ENCODE results near the gene LINC00632. TPM values are rescaled to one million over a fixed set of nuclear protein-coding genes. Genes with fewer than 3 reads are reported as not detected.
A peak's percentile ranks its signal among the peaks of the same experiment; 100 is the strongest.

LINC00632 gene
- polyA plus RNA-seq, 2 of the 4 experiments (the other 2 are of a cell fraction), result 2.3 to 23.9 TPM

GRCh38 chrX:140711894-140712293, 2.3 kb downstream of the LINC00632 start:
- ChIA-PET CTCF (no interaction called here), POLR2A (no interaction called here)
- no peak for FAIRE-seq

GRCh38 chrX:140712413-140713173, 3.0 kb downstream of the LINC00632 start:
- ChIA-PET CTCF (no interaction called here), POLR2A (no interaction called here)
- H3K4me3 ChIP-seq, result peak overlapping the region; percentile 29; the same call in 2 of the 3 replicates
- WGBS (ENCODE audit: missing lambda C conversion rate), result 1% methylated on average over 15 of the region's 16 CpGs
- DNase-seq (ENCODE audit: low read depth in 1 of 2, low spot score in 1 of 2) (peak; percentile 1 to 22), ATAC-seq (peak; percentile 73 to 75; a peak in 5 of 6 replicates), FAIRE-seq (no peak)
- peak overlapping the region; percentile 49 for H3K4me2 ChIP-seq
- no peak overlapping the region for H3K27ac ChIP-seq
- TF ChIP-seq RNF2 (IDR thresholded peaks at IDR 0.05; ENCODE audit: borderline replicate concordance, low read depth) (no peak), MAFK (IDR thresholded peaks at IDR 0.05; ENCODE audit: partially characterized antibody) (no peak), NFE2L2 (conservative IDR thresholded peaks at IDR 0.05; ENCODE audit: low read length) (no peak), ELK1 (IDR thresholded peaks at IDR 0.05; ENCODE audit: low read depth, low read length) (no peak), SMC3 (IDR thresholded peaks at IDR 0.05) (no peak), NR3C1 (IDR thresholded peaks at IDR 0.05) (no peak), TP53 (CRISPR knock-in tag; IDR thresholded peaks at IDR 0.05) (no peak), SREBF2 (IDR thresholded peaks at IDR 0.05) (no peak), RCOR1 (IDR thresholded peaks at IDR 0.05; ENCODE audit: low read depth, low read length) (no peak), CHD2 (IDR thresholded peaks at IDR 0.05; ENCODE audit: low read length, partially characterized antibody) (no peak), FOSB (CRISPR knock-in tag; IDR thresholded peaks at IDR 0.05) (no peak), KDM5A (IDR thresholded peaks at IDR 0.05) (no peak), RARB (CRISPR knock-in tag; IDR thresholded peaks at IDR 0.05) (no peak)
- TF ChIP-seq, protein P1, sequence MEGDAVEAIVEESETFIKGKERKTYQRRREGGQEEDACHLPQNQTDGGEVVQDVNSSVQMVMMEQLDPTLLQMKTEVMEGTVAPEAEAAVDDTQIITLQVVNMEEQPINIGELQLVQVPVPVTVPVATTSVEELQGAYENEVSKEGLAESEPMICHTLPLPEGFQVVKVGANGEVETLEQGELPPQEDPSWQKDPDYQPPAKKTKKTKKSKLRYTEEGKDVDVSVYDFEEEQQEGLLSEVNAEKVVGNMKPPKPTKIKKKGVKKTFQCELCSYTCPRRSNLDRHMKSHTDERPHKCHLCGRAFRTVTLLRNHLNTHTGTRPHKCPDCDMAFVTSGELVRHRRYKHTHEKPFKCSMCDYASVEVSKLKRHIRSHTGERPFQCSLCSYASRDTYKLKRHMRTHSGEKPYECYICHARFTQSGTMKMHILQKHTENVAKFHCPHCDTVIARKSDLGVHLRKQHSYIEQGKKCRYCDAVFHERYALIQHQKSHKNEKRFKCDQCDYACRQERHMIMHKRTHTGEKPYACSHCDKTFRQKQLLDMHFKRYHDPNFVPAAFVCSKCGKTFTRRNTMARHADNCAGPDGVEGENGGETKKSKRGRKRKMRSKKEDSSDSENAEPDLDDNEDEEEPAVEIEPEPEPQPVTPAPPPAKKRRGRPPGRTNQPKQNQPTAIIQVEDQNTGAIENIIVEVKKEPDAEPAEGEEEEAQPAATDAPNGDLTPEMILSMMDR (IDR thresholded peaks at IDR 0.05), result no peak
- TF ChIP-seq, protein P2, sequence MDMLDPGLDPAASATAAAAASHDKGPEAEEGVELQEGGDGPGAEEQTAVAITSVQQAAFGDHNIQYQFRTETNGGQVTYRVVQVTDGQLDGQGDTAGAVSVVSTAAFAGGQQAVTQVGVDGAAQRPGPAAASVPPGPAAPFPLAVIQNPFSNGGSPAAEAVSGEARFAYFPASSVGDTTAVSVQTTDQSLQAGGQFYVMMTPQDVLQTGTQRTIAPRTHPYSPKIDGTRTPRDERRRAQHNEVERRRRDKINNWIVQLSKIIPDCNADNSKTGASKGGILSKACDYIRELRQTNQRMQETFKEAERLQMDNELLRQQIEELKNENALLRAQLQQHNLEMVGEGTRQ (IDR thresholded peaks at IDR 0.05), result no peak
- H3K9me3 ChIP-seq, result no peaks in the 10 kb centered on the region
- no peaks in the 10 kb centered on the region for H3K4me1 ChIP-seq

More at GRCh38 chrX:140711894-140712293, 2.3 kb downstream of the LINC00632 start:
- Histone ChIP-seq H3K9me3 (no peaks in the 10 kb centered on the region), H3K27ac (no peak overlapping the region), H3K4me1 (no peaks in the 10 kb centered on the region), H3K4me2 (no peak overlapping the region), H3K4me3 (no peak overlapping the region)
- ATAC-seq, result no peak
- TF ChIP-seq ZFP36 (IDR thresholded peaks at IDR 0.05; ENCODE audit: borderline replicate concordance, partially characterized antibody), result no peak
- no peak for TF ChIP-seq NPAS2 (CRISPR knock-in tag; IDR thresholded peaks at IDR 0.05; ENCODE audit: borderline replicate concordance)
- TF ChIP-seq HDAC2 (IDR thresholded peaks at IDR 0.05), result no peak
- TF ChIP-seq RARB (CRISPR knock-in tag; IDR thresholded peaks at IDR 0.05), result no peak
- TF ChIP-seq, protein P3, sequence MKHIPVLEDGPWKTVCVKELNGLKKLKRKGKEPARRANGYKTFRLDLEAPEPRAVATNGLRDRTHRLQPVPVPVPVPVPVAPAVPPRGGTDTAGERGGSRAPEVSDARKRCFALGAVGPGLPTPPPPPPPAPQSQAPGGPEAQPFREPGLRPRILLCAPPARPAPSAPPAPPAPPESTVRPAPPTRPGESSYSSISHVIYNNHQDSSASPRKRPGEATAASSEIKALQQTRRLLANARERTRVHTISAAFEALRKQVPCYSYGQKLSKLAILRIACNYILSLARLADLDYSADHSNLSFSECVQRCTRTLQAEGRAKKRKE (CRISPR knock-in tag; IDR thresholded peaks at IDR 0.05; ENCODE audit: low read depth), result no peak
- no peak for TF ChIP-seq HOXA7 (CRISPR knock-in tag; IDR thresholded peaks at IDR 0.05)
- no peak for TF ChIP-seq ZC3H11A (IDR thresholded peaks at IDR 0.05)
- TF ChIP-seq MYC (IDR thresholded peaks at IDR 0.05; ENCODE audit: borderline replicate concordance, low read length), result no peak
- no peak for TF ChIP-seq HOXB5 (CRISPR knock-in tag; IDR thresholded peaks at IDR 0.05)
- no peak for TF ChIP-seq ELK1 (IDR thresholded peaks at IDR 0.05; ENCODE audit: low read depth, low read length)
- TF ChIP-seq GATA3 (IDR thresholded peaks at IDR 0.05; ENCODE audit: borderline replicate concordance), result no peak
- TF ChIP-seq JUNB (IDR thresholded peaks at IDR 0.05), result no peak
- TF ChIP-seq, protein P2 (IDR thresholded peaks at IDR 0.05), result no peak
- TF ChIP-seq RAD21 (conservative IDR thresholded peaks at IDR 0.05 in 1 of 2, IDR thresholded peaks at IDR 0.05 in 1 of 2), result no peak
- no peak for TF ChIP-seq RCOR1 (IDR thresholded peaks at IDR 0.05; ENCODE audit: low read depth, low read length)
- TF ChIP-seq MAZ (IDR thresholded peaks at IDR 0.05; ENCODE audit: borderline replicate concordance, low read depth, low read length), result no peak
- TF ChIP-seq, protein P4, sequence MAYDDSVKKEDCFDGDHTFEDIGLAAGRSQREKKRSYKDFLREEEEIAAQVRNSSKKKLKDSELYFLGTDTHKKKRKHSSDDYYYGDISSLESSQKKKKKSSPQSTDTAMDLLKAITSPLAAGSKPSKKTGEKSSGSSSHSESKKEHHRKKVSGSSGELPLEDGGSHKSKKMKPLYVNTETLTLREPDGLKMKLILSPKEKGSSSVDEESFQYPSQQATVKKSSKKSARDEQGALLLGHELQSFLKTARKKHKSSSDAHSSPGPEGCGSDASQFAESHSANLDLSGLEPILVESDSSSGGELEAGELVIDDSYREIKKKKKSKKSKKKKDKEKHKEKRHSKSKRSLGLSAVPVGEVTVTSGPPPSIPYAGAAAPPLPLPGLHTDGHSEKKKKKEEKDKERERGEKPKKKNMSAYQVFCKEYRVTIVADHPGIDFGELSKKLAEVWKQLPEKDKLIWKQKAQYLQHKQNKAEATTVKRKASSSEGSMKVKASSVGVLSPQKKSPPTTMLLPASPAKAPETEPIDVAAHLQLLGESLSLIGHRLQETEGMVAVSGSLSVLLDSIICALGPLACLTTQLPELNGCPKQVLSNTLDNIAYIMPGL (CRISPR knock-in tag; IDR thresholded peaks at IDR 0.05; ENCODE audit: borderline replicate concordance), result no peak
- TF ChIP-seq CHD2 (IDR thresholded peaks at IDR 0.05; ENCODE audit: low read length, partially characterized antibody), result no peak
- no peak for TF ChIP-seq FOXS1 (CRISPR knock-in tag; IDR thresholded peaks at IDR 0.05)
- no peak for TF ChIP-seq ESRRA (IDR thresholded peaks at IDR 0.05; ENCODE audit: borderline replicate concordance, low read length)
- WGBS (ENCODE audit: missing lambda C conversion rate), result 54% methylated on average over 4 of the region's 4 CpGs
- no peak for DNase-seq (ENCODE audit: low read depth in 1 of 2, low spot score in 1 of 2)
